ENCODE results near the gene SUV39H2. TPM values are rescaled to one million over a fixed set of nuclear protein-coding genes. Genes with fewer than 3 reads are reported as not detected.

Gene SUV39H2
- total RNA-seq, 2 donors from 2014 or later = 1.9 to 3.0 TPM

DNA sequence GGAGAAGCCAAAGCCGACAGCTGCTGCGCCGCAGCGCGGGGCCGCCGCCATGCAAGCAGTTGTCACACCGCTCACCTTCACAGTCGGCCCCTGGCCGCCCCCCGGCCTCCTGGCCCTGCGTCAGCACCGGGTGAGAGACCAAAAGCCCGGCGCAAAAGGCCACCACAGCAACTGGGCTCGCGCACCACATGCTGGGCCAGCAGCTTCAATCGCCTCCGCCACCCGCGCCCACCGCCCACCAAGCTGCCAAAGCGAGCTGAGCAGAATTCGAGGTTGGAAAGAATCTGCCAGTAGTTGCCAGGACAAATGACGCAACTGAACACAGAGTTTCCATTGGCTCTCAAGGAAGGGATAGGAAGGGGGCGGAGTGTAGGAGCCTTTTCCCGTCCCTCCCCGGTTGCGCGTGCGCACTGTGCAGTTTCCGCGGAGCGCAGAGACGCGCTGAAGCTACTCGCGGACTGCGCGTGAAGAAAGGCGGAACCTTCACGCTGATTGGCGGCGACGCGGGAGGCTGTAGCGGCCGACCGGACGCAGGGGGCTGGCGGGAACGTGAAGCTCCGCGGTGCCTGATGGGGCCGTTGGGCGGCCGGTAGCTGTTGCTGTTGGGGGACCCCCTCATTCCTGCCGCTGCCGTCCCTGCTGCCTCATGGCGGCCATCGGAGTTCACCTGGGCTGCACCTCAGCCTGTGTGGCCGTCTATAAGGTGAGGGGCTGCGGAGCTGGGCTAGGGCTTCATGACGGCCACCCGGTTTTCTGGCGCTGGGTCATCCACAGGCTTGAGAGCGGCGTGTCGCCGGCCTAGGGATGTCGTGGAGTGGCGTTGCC lies 40.7 kb upstream of the SUV39H2 start, which contains the start of the genes CDNF, HSPA14 and MSANTD7:
TSS of gene CDNF (minus strand) at position 281 of the 825 bp plus-strand sequence. CDS start at position 190, 91 bp downstream.
TSS of gene HSPA14 (plus strand) at position 550 of the 825 bp plus-strand sequence. CDS start at position 647, 97 bp downstream.
TSS of gene MSANTD7 (plus strand) at position 550 of the 825 bp plus-strand sequence. CDS start 3,979 bp downstream, outside the sequence.
- Histone ChIP-seq H3K36me3 (peaks cover 17% of the 10 kb centered on the region), H3K27ac (peak within 1 kb of the TSS; percentile 92 to 98), H3K27me3 (no peaks in the 10 kb centered on the region), H3K4me3 (peak within 1 kb of the TSS; percentile 97 to 99), H3K4me1 (peaks cover 0 to 16% of the 10 kb centered on the region in 2 donors), H3K9me3 (no peaks in the 10 kb centered on the region)
- no peak for TF ChIP-seq CTCF (IDR thresholded peaks at IDR 0.05)
- peak; percentile 99 for DNase-seq (ENCODE audit: low spot score)

DNA sequence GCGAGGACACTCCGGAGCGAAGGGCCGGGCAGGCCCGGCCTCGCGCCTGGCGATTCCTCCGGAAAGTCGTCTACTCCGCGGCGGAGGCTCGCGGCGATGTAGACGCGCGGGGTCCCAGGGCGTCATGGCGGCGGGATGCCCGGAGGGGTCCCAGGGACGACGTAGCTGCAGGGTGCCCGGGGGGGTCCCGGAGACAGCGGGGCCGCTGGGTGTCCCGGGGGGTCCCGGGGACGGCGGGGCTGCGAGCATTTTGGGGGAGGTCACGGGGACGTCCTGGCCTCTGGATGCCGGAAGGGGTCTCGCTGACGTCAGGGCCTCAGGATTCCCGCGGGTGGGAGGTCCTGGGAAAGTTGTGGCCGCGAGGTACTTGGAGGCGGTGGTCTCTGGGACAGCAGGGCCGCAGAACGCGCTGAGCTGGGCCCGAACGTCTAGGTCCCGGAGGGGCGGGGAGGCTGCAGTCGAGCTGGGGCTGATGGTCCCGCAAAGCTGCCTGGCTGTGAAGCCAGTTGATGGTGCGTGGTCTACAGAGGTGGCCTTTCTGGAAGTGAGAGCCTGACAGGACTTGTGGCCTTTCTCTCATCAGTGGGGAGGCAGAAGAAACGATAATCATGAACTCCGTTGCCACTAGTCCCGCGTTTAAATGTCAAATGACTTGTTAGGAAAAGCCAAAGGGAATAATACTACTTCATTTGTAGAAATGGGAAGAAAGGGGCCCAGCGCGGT lies 39.9 kb upstream of the SUV39H2 start:
- Histone ChIP-seq H3K9me3 (no peaks in the 10 kb centered on the region), H3K27ac (peak overlapping the region; percentile 92 to 98), H3K4me3 (peak overlapping the region; percentile 97 to 99), H3K4me1 (peaks cover 0 to 16% of the 10 kb centered on the region in 2 donors), H3K27me3 (no peaks in the 10 kb centered on the region), H3K36me3 (peaks cover 25% of the 10 kb centered on the region)
- no peak for DNase-seq (ENCODE audit: low spot score)
- TF ChIP-seq CTCF (IDR thresholded peaks at IDR 0.05) = no peak

DNA sequence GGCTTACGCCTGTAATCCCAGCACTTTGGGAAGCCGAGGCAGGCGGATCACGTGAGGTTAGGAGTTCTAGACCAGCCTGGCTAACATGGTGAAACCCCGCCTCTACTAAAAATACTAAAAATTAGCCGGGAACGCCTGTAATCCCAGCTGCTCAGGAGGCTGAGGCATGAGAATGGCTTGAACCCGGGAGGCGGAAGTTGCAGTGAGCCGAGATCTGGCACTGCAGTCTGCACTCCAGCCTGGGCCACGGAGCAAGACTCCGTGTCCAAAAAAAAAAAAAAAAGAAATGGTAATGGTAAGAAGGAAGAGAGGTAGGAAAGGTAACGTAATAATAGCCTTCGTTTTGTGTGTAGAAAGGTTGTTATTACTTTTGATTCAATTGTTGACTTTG lies 39.4 kb upstream of the SUV39H2 start:
- no peak for TF ChIP-seq CTCF (IDR thresholded peaks at IDR 0.05)
- no peak for DNase-seq (ENCODE audit: low spot score)

GRCh38 chr10:14840178-14840577 lies 38.5 kb upstream of the SUV39H2 start:
- H3K27ac ChIP-seq = no peak overlapping the region
- H3K36me3 ChIP-seq = peaks cover 38% of the 10 kb centered on the region
- no peaks in the 10 kb centered on the region for H3K27me3 ChIP-seq
- no peaks in the 10 kb centered on the region for H3K9me3 ChIP-seq
- no peak for TF ChIP-seq CTCF (IDR thresholded peaks at IDR 0.05)
- no peak for DNase-seq (ENCODE audit: low spot score)
- H3K4me1 ChIP-seq = peaks cover 0 to 16% of the 10 kb centered on the region in 2 donors
- no peak overlapping the region for H3K4me3 ChIP-seq

More for the DNA sequence above, 39.4 kb upstream of the SUV39H2 start:
- peak overlapping the region; percentile 97 to 99 for H3K4me3 ChIP-seq
- peaks cover 30% of the 10 kb centered on the region for H3K36me3 ChIP-seq
- H3K27ac ChIP-seq = peak overlapping the region; percentile 92 to 98
- peaks cover 0 to 16% of the 10 kb centered on the region in 2 donors for H3K4me1 ChIP-seq
- no peaks in the 10 kb centered on the region for H3K9me3 ChIP-seq
- no peaks in the 10 kb centered on the region for H3K27me3 ChIP-seq

DNA sequence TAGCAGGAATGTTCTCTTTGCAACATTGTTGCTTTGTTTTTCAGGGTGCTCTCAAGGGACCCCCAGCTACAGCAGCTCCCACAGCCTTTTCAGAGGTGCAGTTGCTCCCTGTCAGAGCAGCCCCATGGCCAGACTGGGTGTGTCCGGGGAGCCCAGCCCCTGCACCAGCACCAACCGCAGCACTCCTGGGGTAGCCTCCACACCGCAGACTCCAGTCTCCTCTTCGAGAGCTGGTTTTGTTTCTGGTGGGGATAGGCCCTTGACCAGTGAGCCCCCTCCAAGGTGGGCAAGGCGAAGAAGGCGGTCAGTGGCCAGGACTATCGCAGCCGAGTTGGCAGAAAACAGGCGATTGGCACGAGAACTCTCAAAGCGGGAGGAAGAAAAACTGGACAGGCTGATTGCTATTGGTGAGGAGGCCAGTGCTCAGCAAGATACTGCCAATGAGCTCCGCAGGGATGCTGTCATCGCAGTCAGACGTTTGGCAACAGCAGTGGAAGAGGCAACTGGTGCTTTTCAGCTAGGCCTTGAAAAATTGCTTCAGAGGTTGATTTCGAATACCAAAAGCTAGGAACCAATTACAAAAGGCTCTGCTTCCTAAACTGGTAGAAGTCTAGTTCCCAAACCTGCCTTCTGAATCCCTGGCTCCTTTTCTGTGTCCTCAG lies 35.2 kb upstream of the SUV39H2 start:
- DNase-seq (ENCODE audit: low spot score) = no peak
- TF ChIP-seq CTCF (IDR thresholded peaks at IDR 0.05) = no peak
- Histone ChIP-seq H3K4me1 (peaks cover 0 to 6% of the 10 kb centered on the region in 2 donors), H3K27me3 (no peaks in the 10 kb centered on the region), H3K27ac (no peak overlapping the region), H3K4me3 (no peak overlapping the region), H3K36me3 (peaks cover 38% of the 10 kb centered on the region), H3K9me3 (no peaks in the 10 kb centered on the region)

Data from right atrium auricular region (tissue), 2 donors.